ENCODE measurements around the gene HSPA12B.

The HSPA12B gene

GRCh38 chr20:3744037-3744436 is 11.6 kb downstream of the HSPA12B start:
- no peak overlapping the region for H3K4me3 ChIP-seq (ENCODE audit: low read depth, low read length)
- DNase-seq (ENCODE audit: low read depth): no peak

GRCh38 chr20:3744806-3745685 is 12.6 kb downstream of the HSPA12B start:
- H3K4me3 ChIP-seq (ENCODE audit: low read depth, low read length): no peak overlapping the region
- DNase-seq (ENCODE audit: low read depth): no peak

GRCh38 chr20:3745686-3746173 is 13.2 kb downstream of the HSPA12B start:
- no peak for DNase-seq (ENCODE audit: low read depth)
- no peak overlapping the region for H3K4me3 ChIP-seq (ENCODE audit: low read depth, low read length)

GRCh38 chr20:3747471-3747870 is 15.0 kb downstream of the HSPA12B start:
- DNase-seq (ENCODE audit: low read depth): no peak
- no peak overlapping the region for H3K4me3 ChIP-seq (ENCODE audit: low read depth, low read length)

GRCh38 chr20:3748073-3748472 is 15.6 kb downstream of the HSPA12B start:
- DNase-seq (ENCODE audit: low read depth): no peak
- no peak overlapping the region for H3K4me3 ChIP-seq (ENCODE audit: low read depth, low read length)

GRCh38 chr20:3749087-3749688 is 16.7 kb downstream of the HSPA12B start:
- H3K4me3 ChIP-seq (ENCODE audit: low read depth, low read length): no peak overlapping the region
- DNase-seq (ENCODE audit: low read depth): no peak

GRCh38 chr20:3749689-3750531 is 17.4 kb downstream of the HSPA12B start:
- DNase-seq (ENCODE audit: low read depth): no peak
- no peak overlapping the region for H3K4me3 ChIP-seq (ENCODE audit: low read depth, low read length)

GRCh38 chr20:3751305-3751674 is 18.8 kb downstream of the HSPA12B start:
- H3K4me3 ChIP-seq (ENCODE audit: low read depth, low read length): no peak overlapping the region
- no peak for DNase-seq (ENCODE audit: low read depth)

- no peak overlapping the region for H3K4me3 ChIP-seq (ENCODE audit: low read depth, low read length)
- no peak for DNase-seq (ENCODE audit: low read depth)
Observed at GRCh38 chr20:3751675-3752385, 19.3 kb downstream of the HSPA12B start.

- DNase-seq (ENCODE audit: low read depth): no peak
- no peak overlapping the region for H3K4me3 ChIP-seq (ENCODE audit: low read depth, low read length)
Observed at GRCh38 chr20:3752386-3752759, 19.9 kb downstream of the HSPA12B start.

GRCh38 chr20:3753098-3753497 is 20.6 kb downstream of the HSPA12B start:
- H3K4me3 ChIP-seq (ENCODE audit: low read depth, low read length): no peak overlapping the region
- DNase-seq (ENCODE audit: low read depth): no peak

- H3K4me3 ChIP-seq (ENCODE audit: low read depth, low read length): no peak overlapping the region
- no peak for DNase-seq (ENCODE audit: low read depth)
Observed at GRCh38 chr20:3753501-3754275, 21.2 kb downstream of the HSPA12B start.

GRCh38 chr20:3754276-3754630 is 21.8 kb downstream of the HSPA12B start:
- no peak for DNase-seq (ENCODE audit: low read depth)
- H3K4me3 ChIP-seq (ENCODE audit: low read depth, low read length): no peak overlapping the region

- no peak overlapping the region for H3K4me3 ChIP-seq (ENCODE audit: low read depth, low read length)
- DNase-seq (ENCODE audit: low read depth): no peak
Observed at GRCh38 chr20:3755269-3755668, 22.8 kb downstream of the HSPA12B start.

GRCh38 chr20:3755814-3756480 is 23.5 kb downstream of the HSPA12B start:
- no peak overlapping the region for H3K4me3 ChIP-seq (ENCODE audit: low read depth, low read length)
- no peak for DNase-seq (ENCODE audit: low read depth)

- no peak for DNase-seq (ENCODE audit: low read depth)
- no peak overlapping the region for H3K4me3 ChIP-seq (ENCODE audit: low read depth, low read length)
Observed at GRCh38 chr20:3757268-3757667, 24.8 kb downstream of the HSPA12B start.

GRCh38 chr20:3758566-3758965 is 26.1 kb downstream of the HSPA12B start:
- no peak for DNase-seq (ENCODE audit: low read depth)
- no peak overlapping the region for H3K4me3 ChIP-seq (ENCODE audit: low read depth, low read length)

- DNase-seq (ENCODE audit: low read depth): no peak
- H3K4me3 ChIP-seq (ENCODE audit: low read depth, low read length): no peak overlapping the region
Observed at GRCh38 chr20:3759316-3759823, 26.9 kb downstream of the HSPA12B start.

Measured in skeletal muscle cell (primary cell).